GM21825 (cell line): Measurements from ENCODE around the gene RHOF.
"Not testable (repeated sequence)": the region's sequence is repeated elsewhere in the genome, so short reads cannot be mapped to it uniquely, and the experiment has no call there.

Experiments
- ATAC-seq: cut with Tn5 transposase; IDR thresholded peaks from one replicate; pipeline ENCODE4 v1.9.1; 2021; ENCODE audit warnings: mild to moderate bottlenecking, moderate library complexity; ENCODE audit not compliant: unreplicated experiment

Gene RHOF

DNA sequence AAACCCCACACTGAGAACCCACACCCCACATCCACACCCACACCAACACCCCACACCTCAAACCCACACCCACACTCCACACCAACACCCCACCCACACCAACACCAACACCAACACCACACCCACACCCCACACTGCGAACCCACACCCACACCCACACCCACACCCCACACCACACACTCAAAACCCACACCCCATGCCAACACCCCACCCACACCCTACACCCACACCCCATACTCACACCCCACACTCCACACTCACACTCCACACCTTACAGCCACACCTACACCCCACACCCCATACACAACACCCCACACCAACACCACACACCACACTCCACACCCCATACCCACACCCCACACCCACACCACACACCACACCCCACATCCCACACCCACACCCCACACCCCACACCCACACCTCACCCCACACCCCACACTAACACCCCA is 43.0 kb downstream of the RHOF start:
- no peak for ATAC-seq

DNA sequence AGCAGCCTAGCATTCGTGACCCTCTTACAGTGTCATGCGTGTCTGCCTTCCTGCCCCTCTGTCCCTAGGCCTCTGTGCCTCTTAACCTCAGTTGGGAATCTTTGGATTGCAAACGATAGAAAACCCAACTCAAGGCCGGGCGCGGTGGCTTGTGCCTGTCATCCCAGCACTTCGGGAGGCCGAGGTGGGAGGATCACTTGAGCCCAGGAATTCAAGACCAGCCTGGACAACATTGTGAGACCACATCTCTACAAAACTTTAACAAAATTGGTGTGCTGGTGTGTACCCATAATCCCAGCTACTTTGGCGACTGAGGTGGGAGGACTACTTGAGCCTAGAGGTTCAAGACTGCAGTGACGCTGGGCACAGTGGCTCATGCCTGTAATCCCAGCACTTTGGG is 44.2 kb downstream of the RHOF start:
- no peak for ATAC-seq

- peak; percentile 66 for ATAC-seq
Measured at GRCh38 chr12:121748571-121749265, 44.8 kb downstream of the RHOF start.

GRCh38 chr12:121748218-121748570 is 45.3 kb downstream of the RHOF start:
- peak; percentile 9 for ATAC-seq

- ATAC-seq: not testable (repeated sequence)
Measured at GRCh38 chr12:121745545-121745944, 47.9 kb downstream of the RHOF start.

DNA sequence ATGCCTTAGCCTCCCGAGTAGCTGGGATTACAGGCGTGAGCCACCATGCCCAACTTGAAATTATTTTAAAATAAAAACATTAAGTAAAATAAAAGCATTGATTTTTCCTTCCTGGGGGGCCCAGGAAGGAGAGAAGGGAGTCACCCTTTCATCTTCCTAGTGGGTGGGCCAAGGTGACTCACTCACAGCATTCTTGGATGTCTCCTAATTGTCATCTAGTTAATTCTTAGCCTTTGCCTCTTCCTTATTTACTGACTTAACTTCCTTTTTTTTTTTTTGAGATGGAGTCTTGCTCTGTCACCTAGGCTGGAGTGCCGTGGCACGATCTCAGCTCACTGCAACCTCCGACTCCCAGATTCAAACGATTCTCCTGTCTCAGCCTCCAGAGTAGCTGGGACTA is 51.7 kb downstream of the RHOF start:
- ATAC-seq: no peak

GRCh38 chr12:121740847-121741246 is 52.6 kb downstream of the RHOF start:
- no peak for ATAC-seq

DNA sequence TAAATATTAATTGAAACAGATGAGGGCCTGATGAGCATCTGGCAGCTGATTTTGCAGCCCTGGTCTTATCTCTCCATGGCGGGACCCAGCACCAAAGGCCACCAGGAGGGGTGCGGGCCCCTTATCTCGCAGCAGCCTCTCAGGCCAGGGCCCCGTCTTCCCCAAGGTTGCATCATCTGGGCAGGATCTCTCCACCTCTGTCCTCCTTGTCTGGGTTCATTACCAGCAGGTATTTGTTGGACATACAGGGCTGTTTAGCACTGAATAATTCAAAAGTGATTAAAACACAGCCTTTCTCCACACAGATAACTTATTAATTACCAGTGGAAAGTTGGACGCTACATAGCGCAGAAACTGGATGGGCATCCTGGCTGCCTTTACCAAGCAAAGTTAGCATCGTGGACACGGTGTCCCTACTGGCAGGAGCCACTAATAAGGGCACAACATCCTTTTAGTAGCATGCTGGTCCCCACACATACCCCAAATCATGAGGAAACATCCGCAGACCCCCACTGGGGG is 55.1 kb downstream of the RHOF start:
- no peak for ATAC-seq

GRCh38 chr12:121733849-121734248 is 59.6 kb downstream of the RHOF start:
- no peak for ATAC-seq

DNA sequence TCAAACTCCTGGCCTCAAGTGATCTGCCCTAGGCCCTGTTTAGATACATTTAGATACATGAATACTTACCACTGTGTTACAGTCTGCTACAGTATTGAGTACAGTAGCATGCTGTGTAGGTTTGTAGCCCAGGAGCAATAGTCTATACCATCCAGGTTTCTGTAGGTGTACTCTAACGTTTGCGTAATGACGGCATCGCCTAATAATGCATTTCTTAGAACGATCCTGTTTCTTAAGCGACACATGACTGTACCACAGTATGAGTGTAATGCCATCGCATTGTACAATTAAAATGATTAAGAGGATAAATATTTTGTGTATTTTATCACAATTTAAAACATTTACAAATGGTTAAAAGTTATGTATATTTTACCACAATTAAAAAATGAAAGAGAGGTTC is 62.0 kb downstream of the RHOF start:
- ATAC-seq: no peak

DNA sequence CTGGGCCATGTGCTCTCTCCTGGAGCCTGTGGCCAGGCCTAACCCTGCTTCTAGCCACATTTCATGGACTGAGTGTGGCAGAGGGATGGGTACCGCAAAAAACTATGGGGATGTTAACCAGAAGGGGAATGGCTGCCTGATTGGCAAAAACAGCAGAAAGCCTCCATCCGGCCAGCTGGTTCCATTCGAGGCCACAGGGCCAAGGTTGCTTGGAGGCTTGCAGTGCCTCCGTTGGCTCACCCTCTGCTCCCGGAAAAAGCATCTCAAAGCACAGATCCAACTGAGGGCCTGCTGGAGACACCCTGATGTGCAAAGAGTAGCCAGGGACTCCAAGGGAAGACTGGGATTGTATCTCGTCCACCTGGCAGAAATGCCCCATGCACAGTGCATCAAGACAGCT is 64.5 kb downstream of the RHOF start:
- ATAC-seq: no peak
